Measurements from ENCODE around the gene PADI1.
A peak's percentile ranks its signal among the peaks of the same experiment; 100 is the strongest.

PADI1 gene

GRCh38 chr1:17215545-17215890, 10.6 kb downstream of the PADI1 start:
- H3K4me1 ChIP-seq (ENCODE audit: control insufficient read depth in 2 of 2, insufficient read depth in 2 of 2, low read length in 2 of 2): peaks cover 0 to 2% of the 10 kb centered on the region in 2 donors
- no peaks in the 10 kb centered on the region for H3K36me3 ChIP-seq (ENCODE audit: control insufficient read depth in 2 of 2, insufficient read depth in 2 of 2, low read length in 2 of 2)
- H3K27me3 ChIP-seq (ENCODE audit: control insufficient read depth in 2 of 2, insufficient read depth in 2 of 2, low read length in 2 of 2): peaks cover 5 to 9% of the 10 kb centered on the region in 2 donors
- no peak overlapping the region for H3K4me3 ChIP-seq (ENCODE audit: low read length in 2 of 2)
- no peak overlapping the region for H3K27ac ChIP-seq (ENCODE audit: low read depth in 2 of 2, low read length in 2 of 2)
- no peaks in the 10 kb centered on the region for H3K9me3 ChIP-seq (ENCODE audit: control insufficient read depth in 2 of 2, low read length in 2 of 2)
- H3K9ac ChIP-seq (ENCODE audit: low read depth in 1 of 2, low read length in 2 of 2): no peak overlapping the region

DNA sequence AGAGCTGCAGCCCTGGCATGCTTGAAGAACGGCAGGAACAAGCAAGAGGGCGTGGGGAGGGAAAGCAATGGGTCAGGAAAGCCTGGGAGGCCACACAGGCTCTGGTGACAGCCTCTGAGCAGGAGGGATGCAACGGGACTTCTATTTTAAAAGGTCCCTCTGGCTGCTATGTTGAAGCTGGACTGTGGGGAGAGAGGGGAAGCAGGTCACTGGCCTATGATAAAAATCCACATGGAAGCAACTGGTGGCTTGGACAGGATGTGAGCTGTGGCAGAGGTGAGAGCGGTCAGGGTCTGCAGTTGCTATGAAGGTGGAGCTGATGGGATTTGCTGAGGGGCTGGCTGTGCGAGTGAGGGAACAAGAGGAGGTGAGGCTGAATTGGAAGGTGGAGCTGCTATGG, 11.2 kb downstream of the PADI1 start:
- Histone ChIP-seq H3K27me3 (ENCODE audit: control insufficient read depth in 2 of 2, insufficient read depth in 2 of 2, low read length in 2 of 2) (peaks cover 5 to 9% of the 10 kb centered on the region in 2 donors), H3K27ac (ENCODE audit: low read depth in 2 of 2, low read length in 2 of 2) (no peak overlapping the region), H3K9me3 (ENCODE audit: control insufficient read depth in 2 of 2, low read length in 2 of 2) (no peaks in the 10 kb centered on the region), H3K36me3 (ENCODE audit: control insufficient read depth in 2 of 2, insufficient read depth in 2 of 2, low read length in 2 of 2) (no peaks in the 10 kb centered on the region), H3K4me1 (ENCODE audit: control insufficient read depth in 2 of 2, insufficient read depth in 2 of 2, low read length in 2 of 2) (peaks cover 0 to 2% of the 10 kb centered on the region in 2 donors), H3K9ac (ENCODE audit: low read depth in 1 of 2, low read length in 2 of 2) (no peak overlapping the region), H3K4me3 (ENCODE audit: low read length in 2 of 2) (no peak overlapping the region)

DNA sequence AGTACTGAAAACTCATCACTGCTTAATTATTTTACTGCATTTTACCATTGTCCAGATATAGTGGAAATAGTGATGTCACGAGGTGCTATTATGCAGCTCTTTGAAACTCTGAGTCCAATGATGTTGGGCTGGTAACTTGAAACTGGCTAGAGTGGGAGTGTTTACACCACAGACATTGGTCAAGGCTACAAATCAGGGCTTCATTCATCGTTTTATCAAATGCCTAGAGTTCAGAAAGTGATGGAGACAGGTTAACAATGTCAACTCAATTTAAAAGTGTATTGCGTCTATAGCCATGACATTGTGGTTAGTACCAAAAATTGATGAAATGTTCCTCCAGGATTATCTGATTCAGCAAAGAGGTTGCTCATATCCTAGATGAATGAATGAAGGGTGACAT, 12.7 kb downstream of the PADI1 start:
- Histone ChIP-seq H3K36me3 (ENCODE audit: control insufficient read depth in 2 of 2, insufficient read depth in 2 of 2, low read length in 2 of 2) (no peaks in the 10 kb centered on the region), H3K9ac (ENCODE audit: low read depth in 1 of 2, low read length in 2 of 2) (no peak overlapping the region), H3K27ac (ENCODE audit: low read depth in 2 of 2, low read length in 2 of 2) (no peak overlapping the region), H3K4me1 (ENCODE audit: control insufficient read depth in 2 of 2, insufficient read depth in 2 of 2, low read length in 2 of 2) (peaks cover 0 to 2% of the 10 kb centered on the region in 2 donors), H3K9me3 (ENCODE audit: control insufficient read depth in 2 of 2, low read length in 2 of 2) (no peaks in the 10 kb centered on the region), H3K4me3 (ENCODE audit: low read length in 2 of 2) (no peak overlapping the region), H3K27me3 (ENCODE audit: control insufficient read depth in 2 of 2, insufficient read depth in 2 of 2, low read length in 2 of 2) (peaks cover 5 to 7% of the 10 kb centered on the region in 2 donors)

GRCh38 chr1:17218939-17219338, 14.0 kb downstream of the PADI1 start:
- no peak overlapping the region for H3K9ac ChIP-seq (ENCODE audit: low read depth in 1 of 2, low read length in 2 of 2)
- H3K27me3 ChIP-seq (ENCODE audit: control insufficient read depth in 2 of 2, insufficient read depth in 2 of 2, low read length in 2 of 2): peaks cover under 1 to 2% of the 10 kb centered on the region in 2 donors
- no peak overlapping the region for H3K27ac ChIP-seq (ENCODE audit: low read depth in 2 of 2, low read length in 2 of 2)
- H3K4me3 ChIP-seq (ENCODE audit: low read length in 2 of 2): no peak overlapping the region
- no peaks in the 10 kb centered on the region for H3K36me3 ChIP-seq (ENCODE audit: control insufficient read depth in 2 of 2, insufficient read depth in 2 of 2, low read length in 2 of 2)
- no peaks in the 10 kb centered on the region for H3K4me1 ChIP-seq (ENCODE audit: control insufficient read depth in 2 of 2, insufficient read depth in 2 of 2, low read length in 2 of 2)
- no peaks in the 10 kb centered on the region for H3K9me3 ChIP-seq (ENCODE audit: control insufficient read depth in 2 of 2, low read length in 2 of 2)

GRCh38 chr1:17220287-17220686, 15.4 kb downstream of the PADI1 start:
- H3K9me3 ChIP-seq (ENCODE audit: control insufficient read depth in 2 of 2, low read length in 2 of 2): no peaks in the 10 kb centered on the region
- no peak overlapping the region for H3K27ac ChIP-seq (ENCODE audit: low read depth in 2 of 2, low read length in 2 of 2)
- H3K36me3 ChIP-seq (ENCODE audit: control insufficient read depth in 2 of 2, insufficient read depth in 2 of 2, low read length in 2 of 2): no peaks in the 10 kb centered on the region
- H3K27me3 ChIP-seq (ENCODE audit: control insufficient read depth in 2 of 2, insufficient read depth in 2 of 2, low read length in 2 of 2): peaks cover 0 to 2% of the 10 kb centered on the region in 2 donors
- no peaks in the 10 kb centered on the region for H3K4me1 ChIP-seq (ENCODE audit: control insufficient read depth in 2 of 2, insufficient read depth in 2 of 2, low read length in 2 of 2)
- H3K9ac ChIP-seq (ENCODE audit: low read depth in 1 of 2, low read length in 2 of 2): no peak overlapping the region
- H3K4me3 ChIP-seq (ENCODE audit: low read length in 2 of 2): no peak overlapping the region

DNA sequence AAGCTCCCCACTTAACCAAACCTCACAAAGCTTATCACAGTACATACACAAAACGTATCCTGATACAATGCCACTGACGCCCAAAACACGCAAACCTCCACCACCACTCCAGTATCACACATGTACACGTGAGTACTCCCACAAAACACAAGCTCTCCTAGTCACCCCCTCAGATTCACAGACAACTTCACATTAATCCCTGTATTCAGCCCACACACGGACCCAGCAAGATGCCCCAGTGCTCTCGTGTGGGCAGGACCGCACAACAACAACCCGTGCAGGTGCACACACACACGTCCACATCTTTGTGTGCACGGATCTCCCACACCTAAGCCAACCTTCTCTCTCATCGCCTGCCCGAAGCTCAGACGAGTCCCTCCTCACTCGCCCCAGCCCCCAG, 17.6 kb downstream of the PADI1 start:
- Histone ChIP-seq H3K9ac (ENCODE audit: low read depth in 1 of 2, low read length in 2 of 2) (no peak overlapping the region), H3K27ac (ENCODE audit: low read depth in 2 of 2, low read length in 2 of 2) (no peak overlapping the region), H3K4me3 (ENCODE audit: low read length in 2 of 2) (no peak overlapping the region), H3K9me3 (ENCODE audit: control insufficient read depth in 2 of 2, low read length in 2 of 2) (no peaks in the 10 kb centered on the region), H3K36me3 (ENCODE audit: control insufficient read depth in 2 of 2, insufficient read depth in 2 of 2, low read length in 2 of 2) (no peaks in the 10 kb centered on the region), H3K4me1 (ENCODE audit: control insufficient read depth in 2 of 2, insufficient read depth in 2 of 2, low read length in 2 of 2) (no peaks in the 10 kb centered on the region), H3K27me3 (ENCODE audit: control insufficient read depth in 2 of 2, insufficient read depth in 2 of 2, low read length in 2 of 2) (no peaks in the 10 kb centered on the region)

- Histone ChIP-seq H3K9me3 (ENCODE audit: control insufficient read depth in 2 of 2, low read length in 2 of 2) (no peaks in the 10 kb centered on the region), H3K27me3 (ENCODE audit: control insufficient read depth in 2 of 2, insufficient read depth in 2 of 2, low read length in 2 of 2) (no peaks in the 10 kb centered on the region), H3K27ac (ENCODE audit: low read depth in 2 of 2, low read length in 2 of 2) (no peak overlapping the region), H3K4me3 (ENCODE audit: low read length in 2 of 2) (no peak overlapping the region), H3K4me1 (ENCODE audit: control insufficient read depth in 2 of 2, insufficient read depth in 2 of 2, low read length in 2 of 2) (peaks cover 5 to 11% of the 10 kb centered on the region in 2 donors), H3K36me3 (ENCODE audit: control insufficient read depth in 2 of 2, insufficient read depth in 2 of 2, low read length in 2 of 2) (no peaks in the 10 kb centered on the region), H3K9ac (ENCODE audit: low read depth in 1 of 2, low read length in 2 of 2) (no peak overlapping the region)
Observed at GRCh38 chr1:17224434-17224833, 19.5 kb downstream of the PADI1 start.

DNA sequence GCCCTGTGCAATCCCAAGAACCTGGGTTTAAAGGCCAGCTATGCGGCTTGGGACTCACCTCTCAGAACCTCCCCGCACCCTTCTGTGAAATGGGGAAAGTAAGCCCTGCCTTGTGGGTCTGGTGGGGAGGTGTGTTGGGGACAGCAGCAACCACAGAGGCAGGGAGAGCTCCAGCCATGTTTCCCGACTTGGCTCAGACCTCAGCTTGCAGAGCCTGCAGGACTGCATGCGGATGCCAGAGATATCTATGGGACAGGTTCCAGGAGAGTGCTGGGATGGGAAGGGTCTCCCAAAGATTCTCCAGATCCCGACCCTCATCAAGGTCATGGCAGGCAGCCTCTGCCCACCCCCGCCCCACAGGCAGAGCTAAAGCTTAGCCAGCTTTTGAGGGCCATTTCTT, 20.2 kb downstream of the PADI1 start:
- no peak overlapping the region for H3K9ac ChIP-seq (ENCODE audit: low read depth in 1 of 2, low read length in 2 of 2)
- no peak overlapping the region for H3K27ac ChIP-seq (ENCODE audit: low read depth in 2 of 2, low read length in 2 of 2)
- H3K36me3 ChIP-seq (ENCODE audit: control insufficient read depth in 2 of 2, insufficient read depth in 2 of 2, low read length in 2 of 2): no peaks in the 10 kb centered on the region
- H3K27me3 ChIP-seq (ENCODE audit: control insufficient read depth in 2 of 2, insufficient read depth in 2 of 2, low read length in 2 of 2): no peaks in the 10 kb centered on the region
- no peak overlapping the region for H3K4me3 ChIP-seq (ENCODE audit: low read length in 2 of 2)
- H3K4me1 ChIP-seq (ENCODE audit: control insufficient read depth in 2 of 2, insufficient read depth in 2 of 2, low read length in 2 of 2): peaks cover 12 to 18% of the 10 kb centered on the region in 2 donors
- no peaks in the 10 kb centered on the region for H3K9me3 ChIP-seq (ENCODE audit: control insufficient read depth in 2 of 2, low read length in 2 of 2)

GRCh38 chr1:17227358-17227915, 22.5 kb downstream of the PADI1 start:
- H3K27me3 ChIP-seq (ENCODE audit: control insufficient read depth in 2 of 2, insufficient read depth in 2 of 2, low read length in 2 of 2): no peaks in the 10 kb centered on the region
- no peaks in the 10 kb centered on the region for H3K36me3 ChIP-seq (ENCODE audit: control insufficient read depth in 2 of 2, insufficient read depth in 2 of 2, low read length in 2 of 2)
- H3K4me1 ChIP-seq (ENCODE audit: control insufficient read depth in 2 of 2, insufficient read depth in 2 of 2, low read length in 2 of 2): peaks cover 15 to 23% of the 10 kb centered on the region in 2 donors
- H3K9ac ChIP-seq (ENCODE audit: low read depth in 1 of 2, low read length in 2 of 2): no peak overlapping the region
- no peak overlapping the region for H3K27ac ChIP-seq (ENCODE audit: low read depth in 2 of 2, low read length in 2 of 2)
- no peak overlapping the region for H3K4me3 ChIP-seq (ENCODE audit: low read length in 2 of 2)
- no peaks in the 10 kb centered on the region for H3K9me3 ChIP-seq (ENCODE audit: control insufficient read depth in 2 of 2, low read length in 2 of 2)

DNA sequence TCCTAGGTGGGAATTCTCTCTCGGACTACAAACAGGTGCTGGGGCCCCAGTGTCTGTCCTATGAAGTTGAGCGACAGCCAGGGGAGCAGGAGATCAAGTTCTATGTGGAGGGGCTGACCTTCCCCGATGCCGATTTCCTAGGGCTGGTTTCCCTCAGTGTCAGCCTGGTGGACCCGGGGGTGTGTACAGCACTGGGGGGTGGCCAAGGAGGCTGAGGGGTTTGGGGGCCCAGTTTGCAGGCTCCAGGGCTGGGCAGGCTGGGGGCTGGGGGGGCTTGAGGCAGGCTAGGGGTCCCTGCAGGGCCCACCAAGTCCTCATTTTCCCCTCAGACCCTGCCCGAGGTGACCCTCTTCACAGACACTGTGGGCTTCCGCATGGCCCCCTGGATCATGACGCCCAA, 23.7 kb downstream of the PADI1 start:
- no peaks in the 10 kb centered on the region for H3K27me3 ChIP-seq (ENCODE audit: control insufficient read depth in 2 of 2, insufficient read depth in 2 of 2, low read length in 2 of 2)
- peak overlapping the region; percentile 77 to 91 for H3K27ac ChIP-seq (ENCODE audit: low read depth in 2 of 2, low read length in 2 of 2)

GRCh38 chr1:17229379-17229778, 24.5 kb downstream of the PADI1 start:
- H3K4me3 ChIP-seq (ENCODE audit: low read length in 2 of 2): peak overlapping the region in 1 of 2 donors; percentile 26
- H3K27ac ChIP-seq (ENCODE audit: low read depth in 2 of 2, low read length in 2 of 2): peak overlapping the region; percentile 77 to 91
- peak overlapping the region in 1 of 2 donors; percentile 78 for H3K9ac ChIP-seq (ENCODE audit: low read depth in 1 of 2, low read length in 2 of 2)
- H3K27me3 ChIP-seq (ENCODE audit: control insufficient read depth in 2 of 2, insufficient read depth in 2 of 2, low read length in 2 of 2): no peaks in the 10 kb centered on the region
- peaks cover 30 to 43% of the 10 kb centered on the region in 2 donors for H3K4me1 ChIP-seq (ENCODE audit: control insufficient read depth in 2 of 2, insufficient read depth in 2 of 2, low read length in 2 of 2)
- H3K36me3 ChIP-seq (ENCODE audit: control insufficient read depth in 2 of 2, insufficient read depth in 2 of 2, low read length in 2 of 2): no peaks in the 10 kb centered on the region
- no peaks in the 10 kb centered on the region for H3K9me3 ChIP-seq (ENCODE audit: control insufficient read depth in 2 of 2, low read length in 2 of 2)

More for the DNA sequence above, 23.7 kb downstream of the PADI1 start:
- peaks cover 25 to 35% of the 10 kb centered on the region in 2 donors for H3K4me1 ChIP-seq (ENCODE audit: control insufficient read depth in 2 of 2, insufficient read depth in 2 of 2, low read length in 2 of 2)
- H3K36me3 ChIP-seq (ENCODE audit: control insufficient read depth in 2 of 2, insufficient read depth in 2 of 2, low read length in 2 of 2): no peaks in the 10 kb centered on the region
- H3K9ac ChIP-seq (ENCODE audit: low read depth in 1 of 2, low read length in 2 of 2): peak overlapping the region in 1 of 2 donors; percentile 78
- H3K9me3 ChIP-seq (ENCODE audit: control insufficient read depth in 2 of 2, low read length in 2 of 2): no peaks in the 10 kb centered on the region
- H3K4me3 ChIP-seq (ENCODE audit: low read length in 2 of 2): peak overlapping the region in 1 of 2 donors; percentile 26
